DND-41 (cell line): ENCODE measurements around the gene POP7.

ENCODE experiments used
- EZH2 ChIP-seq: IDR thresholded peaks from 3 replicates; pipeline ENCODE4 v1.6.1; 2012; ENCODE audit warnings: borderline replicate concordance, low read depth, mild to moderate bottlenecking, moderate library complexity, low read length, inconsistent platforms; ENCODE audit not compliant: severe bottlenecking
- TF ChIP-seq, protein P1 (sequence below): IDR thresholded peaks from 2 replicates; pipeline ENCODE4 v1.5.1; 2012; ENCODE audit warnings: borderline replicate concordance, low read length, moderate library complexity, mild to moderate bottlenecking; ENCODE audit not compliant: poor library complexity, severe bottlenecking; ENCODE audit errors: extremely low read depth

DNA sequence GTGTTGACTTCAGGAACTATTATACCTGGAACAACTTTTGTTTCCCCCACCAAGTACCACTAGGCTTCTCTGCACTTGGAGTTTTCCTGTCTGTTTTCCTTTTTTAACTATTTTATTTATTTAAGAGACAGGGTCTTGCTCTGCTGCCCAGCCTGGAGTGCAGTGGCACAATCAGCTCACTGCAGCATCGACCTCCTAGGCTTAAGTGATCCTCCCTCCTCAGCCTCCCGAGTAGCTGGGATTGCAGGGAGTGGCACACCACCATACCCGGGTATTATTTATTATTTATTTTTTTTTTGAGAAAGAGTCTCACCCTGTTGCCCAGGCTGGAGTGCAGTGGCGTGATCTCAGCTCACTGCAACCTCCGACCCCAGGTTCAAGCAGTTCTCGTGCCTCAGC is 9.8 kb upstream of the POP7 start:
- TF ChIP-seq, protein P1, sequence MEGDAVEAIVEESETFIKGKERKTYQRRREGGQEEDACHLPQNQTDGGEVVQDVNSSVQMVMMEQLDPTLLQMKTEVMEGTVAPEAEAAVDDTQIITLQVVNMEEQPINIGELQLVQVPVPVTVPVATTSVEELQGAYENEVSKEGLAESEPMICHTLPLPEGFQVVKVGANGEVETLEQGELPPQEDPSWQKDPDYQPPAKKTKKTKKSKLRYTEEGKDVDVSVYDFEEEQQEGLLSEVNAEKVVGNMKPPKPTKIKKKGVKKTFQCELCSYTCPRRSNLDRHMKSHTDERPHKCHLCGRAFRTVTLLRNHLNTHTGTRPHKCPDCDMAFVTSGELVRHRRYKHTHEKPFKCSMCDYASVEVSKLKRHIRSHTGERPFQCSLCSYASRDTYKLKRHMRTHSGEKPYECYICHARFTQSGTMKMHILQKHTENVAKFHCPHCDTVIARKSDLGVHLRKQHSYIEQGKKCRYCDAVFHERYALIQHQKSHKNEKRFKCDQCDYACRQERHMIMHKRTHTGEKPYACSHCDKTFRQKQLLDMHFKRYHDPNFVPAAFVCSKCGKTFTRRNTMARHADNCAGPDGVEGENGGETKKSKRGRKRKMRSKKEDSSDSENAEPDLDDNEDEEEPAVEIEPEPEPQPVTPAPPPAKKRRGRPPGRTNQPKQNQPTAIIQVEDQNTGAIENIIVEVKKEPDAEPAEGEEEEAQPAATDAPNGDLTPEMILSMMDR: no peak
- no peak for TF ChIP-seq EZH2
